Measurements from ENCODE around the gene METTL8. TPM values are rescaled to one million over a fixed set of nuclear protein-coding genes. Genes with fewer than 3 reads are reported as not detected.
"Not testable (repeated sequence)": the region's sequence is repeated elsewhere in the genome, so short reads cannot be mapped to it uniquely, and the experiment has no call there.

The METTL8 gene
- total and polyA plus RNA-seq, 8 donors, result 13.8 to 19.2 (median 15.2) TPM

DNA sequence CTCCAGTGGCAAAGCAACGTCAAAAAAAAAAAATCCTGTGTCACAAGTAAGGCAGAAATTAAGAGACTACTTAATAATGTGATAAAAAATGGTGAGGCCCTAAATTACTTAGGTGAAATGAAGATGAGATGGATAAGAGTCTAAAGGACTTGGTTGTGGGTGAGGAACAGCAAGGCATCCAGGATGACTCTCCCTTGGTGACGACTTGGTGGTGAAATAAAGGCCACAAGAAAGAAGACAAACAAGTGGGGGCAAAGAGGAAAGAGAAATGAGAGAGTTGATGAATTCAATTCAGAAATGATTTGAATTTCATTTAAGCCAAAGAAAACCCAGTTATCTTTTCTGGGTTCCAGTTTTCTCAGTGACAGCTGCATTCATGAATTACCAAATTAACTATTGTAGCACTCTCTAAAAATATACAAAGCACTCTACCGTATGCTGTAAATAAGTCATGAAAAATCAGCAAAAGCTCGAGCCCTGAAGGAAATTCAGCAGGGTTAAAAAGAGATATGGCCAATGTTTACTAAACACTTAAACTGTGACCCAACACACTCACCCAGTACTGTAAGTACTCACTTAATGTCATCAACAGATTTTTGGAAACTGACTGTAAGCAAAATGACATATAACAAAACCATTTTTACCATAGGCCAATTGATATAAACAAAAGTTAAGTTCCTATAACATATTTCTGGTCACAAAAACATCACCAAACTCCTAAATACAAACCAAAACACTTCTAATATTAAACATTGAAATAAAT, 1.4 kb downstream of the METTL8 start:
- no peak for DNase-seq
- TF ChIP-seq, protein P1, sequence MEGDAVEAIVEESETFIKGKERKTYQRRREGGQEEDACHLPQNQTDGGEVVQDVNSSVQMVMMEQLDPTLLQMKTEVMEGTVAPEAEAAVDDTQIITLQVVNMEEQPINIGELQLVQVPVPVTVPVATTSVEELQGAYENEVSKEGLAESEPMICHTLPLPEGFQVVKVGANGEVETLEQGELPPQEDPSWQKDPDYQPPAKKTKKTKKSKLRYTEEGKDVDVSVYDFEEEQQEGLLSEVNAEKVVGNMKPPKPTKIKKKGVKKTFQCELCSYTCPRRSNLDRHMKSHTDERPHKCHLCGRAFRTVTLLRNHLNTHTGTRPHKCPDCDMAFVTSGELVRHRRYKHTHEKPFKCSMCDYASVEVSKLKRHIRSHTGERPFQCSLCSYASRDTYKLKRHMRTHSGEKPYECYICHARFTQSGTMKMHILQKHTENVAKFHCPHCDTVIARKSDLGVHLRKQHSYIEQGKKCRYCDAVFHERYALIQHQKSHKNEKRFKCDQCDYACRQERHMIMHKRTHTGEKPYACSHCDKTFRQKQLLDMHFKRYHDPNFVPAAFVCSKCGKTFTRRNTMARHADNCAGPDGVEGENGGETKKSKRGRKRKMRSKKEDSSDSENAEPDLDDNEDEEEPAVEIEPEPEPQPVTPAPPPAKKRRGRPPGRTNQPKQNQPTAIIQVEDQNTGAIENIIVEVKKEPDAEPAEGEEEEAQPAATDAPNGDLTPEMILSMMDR (IDR thresholded peaks at IDR 0.05), result no peak
- H3K27ac ChIP-seq, result no peak overlapping the region

DNA sequence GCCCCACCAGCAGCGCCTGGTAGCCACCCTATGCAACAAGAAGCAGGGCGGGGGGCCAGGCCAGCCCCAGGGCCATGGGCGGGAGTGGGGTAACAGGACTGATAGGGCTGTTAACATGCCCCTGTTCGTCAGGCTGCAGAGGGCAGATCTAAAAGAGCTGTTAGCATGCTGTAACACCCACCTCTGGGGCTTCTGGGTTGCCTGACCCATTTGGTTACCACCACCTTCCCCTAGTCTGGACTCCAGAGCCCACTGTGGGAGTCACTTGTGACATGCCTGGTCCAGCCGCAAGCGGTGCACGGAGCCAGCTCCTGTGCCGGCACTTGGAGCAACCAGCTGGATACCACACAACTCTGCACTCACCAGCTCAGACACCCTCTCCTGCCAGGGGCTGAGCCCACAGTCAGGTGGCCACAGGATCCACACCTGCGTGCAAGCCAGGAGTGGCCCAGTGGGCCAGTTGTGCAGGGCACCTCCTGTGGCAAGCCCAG, 2.1 kb downstream of the METTL8 start:
- ATAC-seq, result no peak
- Histone ChIP-seq H3K27me3 (no peaks in the 10 kb centered on the region), H3K4me3 (no peak overlapping the region), H3K4me1 (peaks cover 5 to 24% of the 10 kb centered on the region in 2 donors), H3K27ac (no peak overlapping the region), H3K9me3 (peaks cover 0 to 10% of the 10 kb centered on the region in 2 donors), H3K36me3 (peaks cover 0 to 2% of the 10 kb centered on the region in 2 donors)
- TF ChIP-seq, protein P1 (IDR thresholded peaks at IDR 0.05), result no peak
- peak in 1 of 4 donors; percentile 78 for DNase-seq
- intact Hi-C loops (cut with DNase I), result no loop called here

More for the DNA sequence above, 1.4 kb downstream of the METTL8 start:
- Histone ChIP-seq H3K9me3 (peaks cover 0 to 10% of the 10 kb centered on the region in 2 donors), H3K36me3 (peaks cover 0 to 8% of the 10 kb centered on the region in 2 donors), H3K4me3 (peak overlapping the region in 1 of 2 donors; percentile 58), H3K4me1 (peaks cover 5 to 24% of the 10 kb centered on the region in 2 donors), H3K27me3 (no peaks in the 10 kb centered on the region)
- no peak for ATAC-seq
- intact Hi-C loops (cut with DNase I), result no loop called here

DNA sequence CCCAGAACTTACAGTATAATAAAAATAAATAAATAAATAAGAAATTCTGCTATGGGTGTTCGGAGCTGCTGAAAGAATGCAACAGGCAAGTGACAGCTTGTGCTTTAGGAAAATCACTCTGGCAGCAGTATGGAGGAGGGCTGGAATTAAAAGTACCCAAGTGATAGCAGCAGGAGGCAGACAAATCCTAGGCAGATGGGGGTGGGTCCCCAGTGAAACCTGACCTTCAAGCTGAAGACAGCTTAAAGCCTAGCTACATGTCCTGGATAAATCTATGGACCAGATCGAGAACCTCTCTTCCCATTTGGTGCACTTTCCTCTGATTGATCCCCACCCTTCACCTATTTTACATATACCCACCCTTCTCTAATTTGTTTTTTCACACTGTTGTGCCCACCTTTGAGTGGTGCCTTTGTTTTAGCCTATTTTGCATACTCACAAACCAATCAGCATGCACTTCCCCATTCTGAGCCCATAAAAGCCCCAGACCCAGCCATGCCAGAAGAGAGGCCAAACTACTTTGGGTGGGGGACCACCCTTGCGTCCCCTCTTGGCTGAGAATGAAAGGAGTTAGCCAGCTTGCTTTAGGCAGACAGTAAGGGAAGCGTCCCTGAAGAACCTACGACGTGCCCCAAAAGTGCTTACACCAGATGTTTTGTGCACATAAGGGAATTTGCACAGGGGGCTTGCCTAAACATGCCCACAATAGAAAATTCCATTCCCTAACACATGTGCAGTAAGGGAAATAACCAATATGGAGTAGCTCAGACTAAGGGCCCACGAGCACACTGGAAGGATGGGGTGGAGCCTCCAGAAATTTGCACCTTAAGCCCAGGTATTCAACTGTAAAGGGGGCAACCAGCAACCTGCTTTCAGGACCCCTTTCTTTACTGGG, 3.0 kb downstream of the METTL8 start:
- peaks cover 0 to 10% of the 10 kb centered on the region in 2 donors for H3K9me3 ChIP-seq
- no peak overlapping the region for H3K27ac ChIP-seq
- no peaks in the 10 kb centered on the region for H3K27me3 ChIP-seq
- H3K4me3 ChIP-seq, result no peak overlapping the region
- intact Hi-C loops (cut with DNase I), result no loop called here
- ATAC-seq, result no peak
- DNase-seq, result no peak
- H3K36me3 ChIP-seq, result no peaks in the 10 kb centered on the region
- TF ChIP-seq, protein P1 (IDR thresholded peaks at IDR 0.05), result no peak
- H3K4me1 ChIP-seq, result peaks cover 5 to 24% of the 10 kb centered on the region in 2 donors

DNA sequence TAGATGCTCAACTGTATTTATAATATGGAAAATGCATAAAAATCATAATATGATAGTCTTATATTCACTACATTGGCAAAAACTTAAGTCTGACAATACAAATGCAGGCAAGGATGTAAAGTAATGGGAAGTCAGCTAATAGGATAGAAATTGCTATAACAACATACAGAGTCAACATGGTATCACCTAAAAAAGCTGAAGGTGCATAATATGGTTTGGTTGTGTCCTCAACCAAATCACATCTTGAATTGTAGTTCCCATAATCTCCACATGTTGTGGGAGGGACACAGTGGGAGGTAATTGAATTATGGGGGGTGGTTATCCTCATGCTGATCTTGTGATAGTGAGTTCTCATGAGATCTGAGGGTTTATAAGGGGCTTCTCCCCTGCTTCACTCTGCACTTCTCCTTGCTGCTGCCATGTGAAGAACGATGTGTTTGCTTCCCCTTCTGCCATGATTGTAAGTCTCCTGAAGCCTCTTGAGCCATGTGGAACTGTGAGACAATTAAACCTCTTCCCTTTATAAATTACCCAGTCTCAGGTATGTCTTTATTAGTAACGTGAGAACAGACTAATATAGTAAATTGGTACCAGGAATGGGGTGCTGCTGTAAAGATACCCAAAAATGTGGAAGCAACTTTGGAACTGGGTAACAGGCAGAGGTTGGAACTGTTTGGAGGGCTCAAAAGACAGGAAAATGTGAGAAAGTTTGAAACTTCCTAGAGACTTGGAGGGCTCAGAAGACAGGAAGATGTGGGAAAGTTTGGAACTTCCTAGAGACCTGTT, 10.9 kb downstream of the METTL8 start:
- H3K4me3 ChIP-seq; H3K27ac ChIP-seq; H3K36me3 ChIP-seq; H3K27me3 ChIP-seq; H3K4me1 ChIP-seq; ATAC-seq; intact Hi-C loops (cut with DNase I); DNase-seq: not testable (repeated sequence)
- H3K9me3 ChIP-seq, result peaks cover 0 to 23% of the 10 kb centered on the region in 2 donors
